IPS-20b (cell line): ENCODE data around the gene KRTCAP3.

Source experiments
- H3K27ac ChIP-seq: one replicate; pipeline ENCODE4 v1.5.1; 2013; ENCODE audit warnings: low read length
- H3K27me3 ChIP-seq: 2 replicates; pipeline ENCODE4 v1.6.1; 2013; ENCODE audit warnings: mild to moderate bottlenecking, low read length, inconsistent platforms; ENCODE audit not compliant: insufficient read depth
- H3K36me3 ChIP-seq: 2 replicates; pipeline ENCODE4 v1.6.1; 2013; ENCODE audit warnings: low read depth, mild to moderate bottlenecking, inconsistent platforms, low read length, moderate library complexity; ENCODE audit not compliant: insufficient read depth
- H3K4me1 ChIP-seq: 2 replicates; pipeline ENCODE4 v1.6.1; 2013; ENCODE audit warnings: mild to moderate bottlenecking, control low read depth, inconsistent platforms, low read length, moderate library complexity; ENCODE audit not compliant: insufficient read depth
- H3K4me3 ChIP-seq: 2 replicates; pipeline ENCODE4 v1.5.1; 2013; ENCODE audit warnings: mild to moderate bottlenecking, low read length, inconsistent platforms
- H3K9ac ChIP-seq: 2 replicates; pipeline ENCODE4 v1.6.1; 2013; ENCODE audit warnings: low read depth, mild to moderate bottlenecking, inconsistent platforms, low read length, moderate library complexity
- H3K9me3 ChIP-seq: 2 replicates; pipeline ENCODE4 v1.6.1; 2013; ENCODE audit warnings: mild to moderate bottlenecking, low read depth, low read length, inconsistent platforms; ENCODE audit not compliant: insufficient read depth

KRTCAP3 gene

GRCh38 chr2:27445615-27446014, 3.4 kb downstream of the KRTCAP3 start:
- Histone ChIP-seq H3K27me3 (no peaks in the 10 kb centered on the region), H3K9ac (no peak overlapping the region; the same call in 1 of the 2 replicates), H3K27ac (no peak overlapping the region), H3K36me3 (peaks cover 53% of the 10 kb centered on the region), H3K4me1 (no peaks in the 10 kb centered on the region), H3K9me3 (no peaks in the 10 kb centered on the region), H3K4me3 (no peak overlapping the region)

- H3K27ac ChIP-seq: no peak overlapping the region
- H3K9ac ChIP-seq: no peak overlapping the region
- peaks cover 48% of the 10 kb centered on the region for H3K36me3 ChIP-seq
- no peaks in the 10 kb centered on the region for H3K27me3 ChIP-seq
- H3K9me3 ChIP-seq: no peaks in the 10 kb centered on the region
- H3K4me3 ChIP-seq: no peak overlapping the region
- no peaks in the 10 kb centered on the region for H3K4me1 ChIP-seq
These were observed 3.9 kb downstream of the KRTCAP3 start for GRCh38 chr2:27446057-27446456.

- no peaks in the 10 kb centered on the region for H3K9me3 ChIP-seq
- H3K9ac ChIP-seq: no peak overlapping the region
- H3K4me3 ChIP-seq: no peak overlapping the region
- H3K36me3 ChIP-seq: peaks cover 52% of the 10 kb centered on the region
- no peaks in the 10 kb centered on the region for H3K4me1 ChIP-seq
- no peak overlapping the region for H3K27ac ChIP-seq
- H3K27me3 ChIP-seq: no peaks in the 10 kb centered on the region
These were observed 6.2 kb downstream of the KRTCAP3 start for GRCh38 chr2:27448381-27448780.

GRCh38 chr2:27451095-27451494, 8.9 kb downstream of the KRTCAP3 start:
- no peaks in the 10 kb centered on the region for H3K9me3 ChIP-seq
- H3K9ac ChIP-seq: no peak overlapping the region
- no peaks in the 10 kb centered on the region for H3K4me1 ChIP-seq
- no peaks in the 10 kb centered on the region for H3K27me3 ChIP-seq
- H3K36me3 ChIP-seq: peaks cover 32% of the 10 kb centered on the region
- H3K27ac ChIP-seq: no peak overlapping the region
- no peak overlapping the region for H3K4me3 ChIP-seq

GRCh38 chr2:27453968-27454367, 11.8 kb downstream of the KRTCAP3 start:
- Histone ChIP-seq H3K27ac (no peak overlapping the region), H3K4me1 (no peaks in the 10 kb centered on the region), H3K9me3 (no peaks in the 10 kb centered on the region), H3K9ac (no peak overlapping the region), H3K27me3 (no peaks in the 10 kb centered on the region), H3K4me3 (no peak overlapping the region), H3K36me3 (peaks cover 44% of the 10 kb centered on the region)

GRCh38 chr2:27461118-27461517, 18.9 kb downstream of the KRTCAP3 start:
- Histone ChIP-seq H3K27ac (no peak overlapping the region), H3K9ac (no peak overlapping the region)

GRCh38 chr2:27464443-27464842, 22.3 kb downstream of the KRTCAP3 start:
- Histone ChIP-seq H3K4me1 (peaks cover 6% of the 10 kb centered on the region), H3K27me3 (no peaks in the 10 kb centered on the region), H3K9me3 (no peaks in the 10 kb centered on the region), H3K36me3 (no peaks in the 10 kb centered on the region), H3K27ac (no peak overlapping the region), H3K4me3 (no peak overlapping the region), H3K9ac (no peak overlapping the region)

More at GRCh38 chr2:27461118-27461517, 18.9 kb downstream of the KRTCAP3 start:
- no peak overlapping the region for H3K4me3 ChIP-seq
- no peaks in the 10 kb centered on the region for H3K27me3 ChIP-seq
- H3K4me1 ChIP-seq: peaks cover 6% of the 10 kb centered on the region
- H3K36me3 ChIP-seq: peaks cover 25% of the 10 kb centered on the region
- H3K9me3 ChIP-seq: no peaks in the 10 kb centered on the region

GRCh38 chr2:27471961-27472360, 29.8 kb downstream of the KRTCAP3 start:
- Histone ChIP-seq H3K27ac (no peak overlapping the region), H3K27me3 (no peaks in the 10 kb centered on the region), H3K9me3 (no peaks in the 10 kb centered on the region)

GRCh38 chr2:27485496-27485895, 43.3 kb downstream of the KRTCAP3 start:
- H3K9ac ChIP-seq: no peak overlapping the region
- no peaks in the 10 kb centered on the region for H3K27me3 ChIP-seq
- no peaks in the 10 kb centered on the region for H3K9me3 ChIP-seq
- peaks cover 10% of the 10 kb centered on the region for H3K36me3 ChIP-seq
- peaks cover 4% of the 10 kb centered on the region; the same call in 1 of the 2 replicates for H3K4me1 ChIP-seq
- H3K27ac ChIP-seq: no peak overlapping the region
- no peak overlapping the region for H3K4me3 ChIP-seq

More at GRCh38 chr2:27471961-27472360, 29.8 kb downstream of the KRTCAP3 start:
- H3K4me3 ChIP-seq: no peak overlapping the region
- H3K4me1 ChIP-seq: no peaks in the 10 kb centered on the region
- peaks cover 13% of the 10 kb centered on the region; the same call in 1 of the 2 replicates for H3K36me3 ChIP-seq
- H3K9ac ChIP-seq: no peak overlapping the region

- Histone ChIP-seq H3K27ac (no peak overlapping the region), H3K9ac (peak overlapping the region; percentile 69; the same call in 1 of the 2 replicates), H3K27me3 (peaks cover 10% of the 10 kb centered on the region)
These were observed 46.9 kb downstream of the KRTCAP3 start for GRCh38 chr2:27489118-27489497.

GRCh38 chr2:27489498-27490397, 47.6 kb downstream of the KRTCAP3 start, which contains the start of gene IFT172:
Gene IFT172 (minus strand): TSS chr2:27489743. CDS start chr2:27489653, 90 bp downstream.
- no peaks in the 10 kb centered on the region for H3K36me3 ChIP-seq
- H3K9ac ChIP-seq: peak within 1 kb of the TSS; percentile 72; the same call in 1 of the 2 replicates
- H3K27ac ChIP-seq: no peak within 1 kb of the TSS
- H3K27me3 ChIP-seq: peaks cover 16% of the 10 kb centered on the region
- peaks cover 4% of the 10 kb centered on the region; the same call in 1 of the 2 replicates for H3K4me1 ChIP-seq
- H3K9me3 ChIP-seq: no peaks in the 10 kb centered on the region
- peak within 1 kb of the TSS; percentile 94 for H3K4me3 ChIP-seq

More at GRCh38 chr2:27489118-27489497, 46.9 kb downstream of the KRTCAP3 start:
- peaks cover 4% of the 10 kb centered on the region; the same call in 1 of the 2 replicates for H3K4me1 ChIP-seq
- peak overlapping the region; percentile 94 for H3K4me3 ChIP-seq
- no peaks in the 10 kb centered on the region for H3K36me3 ChIP-seq
- no peaks in the 10 kb centered on the region for H3K9me3 ChIP-seq

- no peak overlapping the region for H3K9ac ChIP-seq
- H3K27ac ChIP-seq: no peak overlapping the region
- no peaks in the 10 kb centered on the region for H3K36me3 ChIP-seq
- peaks cover 9% of the 10 kb centered on the region for H3K4me1 ChIP-seq
- no peaks in the 10 kb centered on the region for H3K9me3 ChIP-seq
- H3K27me3 ChIP-seq: peaks cover 41% of the 10 kb centered on the region
- H3K4me3 ChIP-seq: no peak overlapping the region
These were observed 50.4 kb downstream of the KRTCAP3 start for GRCh38 chr2:27492557-27492956.
